LNCaP clone FGC (cell line): ENCODE results near the gene KIF4A.

ENCODE experiments used
- DNase-seq: peaks from one replicate; pipeline ENCODE4 v3.0.0-alpha.2; 2011; ENCODE audit warnings: low read depth
- H3K4me3 ChIP-seq: 2 replicates; pipeline ENCODE4 v1.5.1; 2011; ENCODE audit warnings: mild to moderate bottlenecking, low read depth, low read length, control low read depth
- TF ChIP-seq, protein P1 (sequence below): IDR thresholded peaks from 2 replicates; pipeline ENCODE4 v1.5.1; 2012; ENCODE audit warnings: mild to moderate bottlenecking; ENCODE audit not compliant: control insufficient read depth, insufficient read depth; ENCODE audit errors: extremely low read depth

Gene KIF4A

GRCh38 chrX:70452143-70452733 is 162.3 kb downstream of the KIF4A start:
- peak overlapping the region; percentile 59 for H3K4me3 ChIP-seq
- TF ChIP-seq, protein P1, sequence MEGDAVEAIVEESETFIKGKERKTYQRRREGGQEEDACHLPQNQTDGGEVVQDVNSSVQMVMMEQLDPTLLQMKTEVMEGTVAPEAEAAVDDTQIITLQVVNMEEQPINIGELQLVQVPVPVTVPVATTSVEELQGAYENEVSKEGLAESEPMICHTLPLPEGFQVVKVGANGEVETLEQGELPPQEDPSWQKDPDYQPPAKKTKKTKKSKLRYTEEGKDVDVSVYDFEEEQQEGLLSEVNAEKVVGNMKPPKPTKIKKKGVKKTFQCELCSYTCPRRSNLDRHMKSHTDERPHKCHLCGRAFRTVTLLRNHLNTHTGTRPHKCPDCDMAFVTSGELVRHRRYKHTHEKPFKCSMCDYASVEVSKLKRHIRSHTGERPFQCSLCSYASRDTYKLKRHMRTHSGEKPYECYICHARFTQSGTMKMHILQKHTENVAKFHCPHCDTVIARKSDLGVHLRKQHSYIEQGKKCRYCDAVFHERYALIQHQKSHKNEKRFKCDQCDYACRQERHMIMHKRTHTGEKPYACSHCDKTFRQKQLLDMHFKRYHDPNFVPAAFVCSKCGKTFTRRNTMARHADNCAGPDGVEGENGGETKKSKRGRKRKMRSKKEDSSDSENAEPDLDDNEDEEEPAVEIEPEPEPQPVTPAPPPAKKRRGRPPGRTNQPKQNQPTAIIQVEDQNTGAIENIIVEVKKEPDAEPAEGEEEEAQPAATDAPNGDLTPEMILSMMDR: peak; percentile 52
- DNase-seq: no peak

DNA sequence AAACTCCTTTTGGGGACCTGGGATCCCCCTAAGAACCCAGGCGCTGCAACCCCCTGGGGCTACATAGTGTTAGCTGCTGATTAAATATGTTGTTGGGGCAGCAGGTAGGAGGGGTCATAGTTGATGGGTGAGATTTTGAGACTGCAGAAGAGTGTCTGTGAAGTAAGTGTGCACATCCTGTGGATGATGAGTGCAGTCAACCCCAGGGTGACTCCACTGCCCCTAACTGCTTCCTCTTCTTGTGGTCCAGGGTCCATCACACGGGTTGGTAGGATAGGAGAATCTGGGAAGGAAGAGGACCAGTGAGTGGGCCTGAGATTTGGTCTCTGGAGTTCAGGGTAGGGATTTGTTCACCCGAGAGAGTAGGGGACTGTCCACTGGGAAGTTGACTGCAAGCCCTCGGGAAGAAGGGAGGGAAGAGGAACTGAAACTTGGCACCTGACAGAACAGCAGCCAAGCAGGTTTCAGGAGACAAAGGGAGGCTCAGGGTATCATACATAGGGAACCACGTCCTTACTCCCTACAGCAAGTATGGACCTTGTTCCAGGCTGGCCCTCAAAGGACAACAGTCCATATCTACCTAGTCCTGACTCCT is 163.2 kb downstream of the KIF4A start:
- TF ChIP-seq, protein P1: no peak
- peak overlapping the region; percentile 59 for H3K4me3 ChIP-seq
- no peak for DNase-seq

GRCh38 chrX:70454441-70455365 is 164.8 kb downstream of the KIF4A start:
- TF ChIP-seq, protein P1: peak; percentile 86
- DNase-seq: peak; percentile 83
- peak overlapping the region; percentile 78 for H3K4me3 ChIP-seq

DNA sequence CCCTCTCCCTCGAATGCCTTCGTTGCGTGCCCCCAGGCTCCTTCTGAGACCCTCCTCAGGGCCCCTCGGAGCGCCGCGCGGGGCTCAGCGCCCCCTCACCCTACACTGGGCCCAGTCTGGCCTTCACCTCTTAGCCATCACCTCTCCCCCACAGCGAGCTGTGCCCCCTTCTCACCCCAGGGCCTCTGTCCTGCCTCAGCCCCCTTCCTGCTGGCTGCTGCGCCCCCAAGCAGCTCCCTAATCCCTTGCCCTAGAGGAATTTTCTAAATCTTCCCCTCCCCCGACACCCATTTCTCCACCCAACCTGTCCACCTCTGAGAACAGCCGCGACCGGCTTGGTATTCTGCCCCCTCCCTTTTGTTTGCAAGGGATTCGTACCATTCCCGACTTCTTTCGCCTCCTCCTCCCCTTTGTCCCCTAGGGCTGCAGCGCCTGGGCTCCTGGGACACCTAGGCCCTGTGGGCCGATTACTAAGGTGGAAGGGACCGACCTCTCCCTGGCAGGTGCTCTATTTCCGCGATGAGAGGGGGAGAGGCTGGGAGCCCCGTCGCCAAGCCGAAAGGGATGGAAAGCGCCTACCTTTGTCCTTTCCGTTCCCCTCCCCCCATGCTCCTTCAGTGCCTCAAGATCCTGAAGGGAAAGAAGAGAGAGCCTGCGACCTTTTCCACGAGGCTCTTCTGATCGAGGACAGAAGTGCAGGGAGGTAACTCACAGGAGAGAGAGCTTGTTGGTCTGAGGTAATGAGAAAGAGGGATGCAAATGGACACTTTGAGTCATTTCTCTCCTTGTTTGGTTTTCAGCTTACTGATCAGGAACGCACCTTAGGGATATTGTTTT is 165.7 kb downstream of the KIF4A start:
- peak overlapping the region; percentile 78 for H3K4me3 ChIP-seq
- no peak for DNase-seq
- TF ChIP-seq, protein P1: no peak

DNA sequence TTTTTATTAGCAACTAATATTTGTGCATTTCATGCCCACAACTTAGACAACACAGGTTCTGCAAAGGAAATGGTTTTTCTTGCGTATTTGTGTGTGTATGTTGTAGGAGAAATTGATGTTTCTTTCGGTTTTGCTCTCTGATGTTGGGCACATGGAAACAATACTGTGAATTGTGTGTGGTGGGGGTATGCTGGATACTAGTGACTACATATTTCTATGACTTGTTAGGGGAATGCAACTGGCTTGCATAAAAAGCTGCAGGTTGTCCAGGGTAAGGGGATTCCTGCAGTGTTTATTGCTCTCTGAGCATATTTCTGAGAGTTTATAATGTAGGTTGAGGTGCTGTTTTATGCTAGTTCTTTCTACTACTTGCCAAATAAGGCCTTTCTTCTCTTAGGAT is 166.4 kb downstream of the KIF4A start:
- no peak for DNase-seq
- peak overlapping the region; percentile 78 for H3K4me3 ChIP-seq
- TF ChIP-seq, protein P1: no peak

DNA sequence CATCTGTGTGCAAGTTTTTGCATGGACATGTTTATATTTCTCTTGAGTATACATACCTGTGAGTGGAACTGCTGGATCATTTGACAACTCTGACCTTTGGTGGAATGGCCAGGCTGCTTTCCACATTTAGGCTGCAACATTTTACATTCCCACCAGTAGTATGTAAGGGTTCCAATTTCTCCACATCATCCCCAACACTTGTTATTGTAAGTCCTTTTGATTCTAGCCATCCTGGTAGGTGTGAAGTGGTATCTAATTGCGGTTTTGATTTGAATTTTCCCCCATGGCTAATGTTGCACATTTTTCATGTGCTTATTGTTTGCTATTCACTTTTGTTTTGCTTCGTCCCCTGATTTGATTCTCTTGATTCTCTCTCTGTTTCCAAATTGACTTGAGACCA is 171.1 kb downstream of the KIF4A start:
- no peak overlapping the region for H3K4me3 ChIP-seq
- DNase-seq: no peak
- TF ChIP-seq, protein P1: no peak
